ENCODE data around the gene TAS1R1. TPM values are rescaled to one million over a fixed set of nuclear protein-coding genes. Genes with fewer than 3 reads are reported as not detected.

Gene TAS1R1
- total RNA-seq, 1 donor from 2014 or later: not detected

DNA sequence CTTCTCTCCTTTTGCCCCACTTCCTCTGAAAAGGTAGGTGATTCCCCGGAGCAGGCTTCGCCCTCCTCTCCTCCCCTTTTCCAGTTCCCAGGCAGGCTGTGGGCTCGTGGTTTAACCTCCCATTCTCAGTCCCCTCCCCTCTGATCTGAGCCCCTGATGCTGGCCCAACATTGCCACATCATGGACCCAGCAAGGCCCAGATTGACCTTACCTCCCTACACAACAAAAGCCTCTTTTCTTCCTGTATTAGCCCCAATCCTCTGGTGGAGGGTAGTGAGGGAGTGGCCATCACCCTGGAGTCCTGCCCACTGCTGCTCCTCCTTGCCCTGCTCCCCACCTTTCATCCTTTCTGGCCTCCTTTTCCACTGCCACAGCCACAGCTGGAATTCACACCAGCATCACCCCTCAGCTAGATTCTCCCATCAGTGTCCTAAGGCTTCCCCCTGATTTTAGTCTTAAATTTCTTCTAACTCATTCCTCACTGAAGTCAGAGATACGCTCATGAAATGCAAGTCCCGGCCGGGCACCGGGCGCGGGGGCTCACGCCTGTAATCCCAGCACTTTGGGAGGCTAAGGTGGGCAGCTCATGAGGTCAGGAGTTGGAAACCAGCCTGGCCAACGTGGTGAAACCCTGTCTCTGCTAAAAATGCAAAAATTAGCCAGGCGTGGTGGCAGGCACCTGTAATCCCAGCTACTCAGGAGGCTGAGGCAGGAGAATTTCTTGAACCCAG lies 17.7 kb downstream of the TAS1R1 start:
- Mint-ChIP-seq H3K4me3 (no peak overlapping the region), H3K9me3 (peaks cover 2% of the 10 kb centered on the region), H3K27ac (ENCODE audit: unreplicated experiment) (peak overlapping the region; percentile 93), H3K27me3 (ENCODE audit: low read depth) (peaks cover 38% of the 10 kb centered on the region), H3K36me3 (ENCODE audit: low read depth) (no peaks in the 10 kb centered on the region), H3K4me1 (peaks cover 7% of the 10 kb centered on the region)
- TF ChIP-seq, protein P1, sequence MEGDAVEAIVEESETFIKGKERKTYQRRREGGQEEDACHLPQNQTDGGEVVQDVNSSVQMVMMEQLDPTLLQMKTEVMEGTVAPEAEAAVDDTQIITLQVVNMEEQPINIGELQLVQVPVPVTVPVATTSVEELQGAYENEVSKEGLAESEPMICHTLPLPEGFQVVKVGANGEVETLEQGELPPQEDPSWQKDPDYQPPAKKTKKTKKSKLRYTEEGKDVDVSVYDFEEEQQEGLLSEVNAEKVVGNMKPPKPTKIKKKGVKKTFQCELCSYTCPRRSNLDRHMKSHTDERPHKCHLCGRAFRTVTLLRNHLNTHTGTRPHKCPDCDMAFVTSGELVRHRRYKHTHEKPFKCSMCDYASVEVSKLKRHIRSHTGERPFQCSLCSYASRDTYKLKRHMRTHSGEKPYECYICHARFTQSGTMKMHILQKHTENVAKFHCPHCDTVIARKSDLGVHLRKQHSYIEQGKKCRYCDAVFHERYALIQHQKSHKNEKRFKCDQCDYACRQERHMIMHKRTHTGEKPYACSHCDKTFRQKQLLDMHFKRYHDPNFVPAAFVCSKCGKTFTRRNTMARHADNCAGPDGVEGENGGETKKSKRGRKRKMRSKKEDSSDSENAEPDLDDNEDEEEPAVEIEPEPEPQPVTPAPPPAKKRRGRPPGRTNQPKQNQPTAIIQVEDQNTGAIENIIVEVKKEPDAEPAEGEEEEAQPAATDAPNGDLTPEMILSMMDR (conservative IDR thresholded peaks at IDR 0.05): no peak
- no peak for DNase-seq (ENCODE audit: low read depth, low spot score)

DNA sequence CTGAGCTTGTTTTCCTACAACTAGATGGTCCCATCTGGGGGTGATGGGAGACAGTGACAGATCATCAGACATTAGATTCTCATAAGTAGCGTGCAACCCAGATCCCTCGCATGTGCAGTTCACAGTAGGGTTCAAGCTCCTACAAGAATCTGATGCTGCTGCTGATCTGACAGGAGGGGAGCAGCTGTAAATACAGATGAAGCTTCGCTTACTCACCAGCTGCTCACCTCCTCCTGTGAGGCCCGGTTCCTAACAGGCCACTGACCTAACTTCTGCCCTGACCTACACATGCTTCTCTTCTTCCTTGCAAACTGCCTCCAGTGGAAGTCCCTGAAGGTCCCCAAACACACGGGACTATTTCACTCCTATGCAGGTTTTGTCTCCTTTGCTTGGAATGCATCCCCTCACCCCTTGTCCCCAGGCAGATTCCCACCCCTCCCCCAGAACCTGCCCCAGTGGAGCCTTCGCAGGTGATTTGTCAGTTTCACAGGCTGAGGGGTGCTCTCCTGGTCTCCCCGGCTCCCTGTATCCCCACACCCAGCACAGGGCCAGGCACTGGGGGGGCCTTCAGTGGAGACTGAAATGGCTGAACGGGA lies 19.0 kb downstream of the TAS1R1 start:
- no peaks in the 10 kb centered on the region for H3K36me3 Mint-ChIP-seq (ENCODE audit: low read depth)
- peaks cover 1% of the 10 kb centered on the region for H3K9me3 Mint-ChIP-seq
- peaks cover 14% of the 10 kb centered on the region for H3K4me1 Mint-ChIP-seq
- peak overlapping the region; percentile 20 for H3K27ac Mint-ChIP-seq (ENCODE audit: unreplicated experiment)
- no peak for DNase-seq (ENCODE audit: low read depth, low spot score)
- no peak overlapping the region for H3K4me3 Mint-ChIP-seq
- peaks cover 27% of the 10 kb centered on the region for H3K27me3 Mint-ChIP-seq (ENCODE audit: low read depth)
- TF ChIP-seq, protein P1 (conservative IDR thresholded peaks at IDR 0.05): no peak

DNA sequence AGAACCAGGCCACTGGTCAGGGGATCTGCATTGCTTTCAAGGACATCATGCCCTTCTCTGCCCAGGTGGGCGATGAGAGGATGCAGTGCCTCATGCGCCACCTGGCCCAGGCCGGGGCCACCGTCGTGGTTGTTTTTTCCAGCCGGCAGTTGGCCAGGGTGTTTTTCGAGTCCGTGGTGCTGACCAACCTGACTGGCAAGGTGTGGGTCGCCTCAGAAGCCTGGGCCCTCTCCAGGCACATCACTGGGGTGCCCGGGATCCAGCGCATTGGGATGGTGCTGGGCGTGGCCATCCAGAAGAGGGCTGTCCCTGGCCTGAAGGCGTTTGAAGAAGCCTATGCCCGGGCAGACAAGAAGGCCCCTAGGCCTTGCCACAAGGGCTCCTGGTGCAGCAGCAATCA lies 19.7 kb downstream of the TAS1R1 start:
- TF ChIP-seq, protein P1 (conservative IDR thresholded peaks at IDR 0.05): no peak
- H3K4me3 Mint-ChIP-seq: no peak overlapping the region
- peaks cover 22% of the 10 kb centered on the region for H3K27me3 Mint-ChIP-seq (ENCODE audit: low read depth)
- peaks cover 21% of the 10 kb centered on the region for H3K4me1 Mint-ChIP-seq
- no peaks in the 10 kb centered on the region for H3K9me3 Mint-ChIP-seq
- no peak for DNase-seq (ENCODE audit: low read depth, low spot score)
- no peak overlapping the region for H3K27ac Mint-ChIP-seq (ENCODE audit: unreplicated experiment)
- H3K36me3 Mint-ChIP-seq (ENCODE audit: low read depth): no peaks in the 10 kb centered on the region

DNA sequence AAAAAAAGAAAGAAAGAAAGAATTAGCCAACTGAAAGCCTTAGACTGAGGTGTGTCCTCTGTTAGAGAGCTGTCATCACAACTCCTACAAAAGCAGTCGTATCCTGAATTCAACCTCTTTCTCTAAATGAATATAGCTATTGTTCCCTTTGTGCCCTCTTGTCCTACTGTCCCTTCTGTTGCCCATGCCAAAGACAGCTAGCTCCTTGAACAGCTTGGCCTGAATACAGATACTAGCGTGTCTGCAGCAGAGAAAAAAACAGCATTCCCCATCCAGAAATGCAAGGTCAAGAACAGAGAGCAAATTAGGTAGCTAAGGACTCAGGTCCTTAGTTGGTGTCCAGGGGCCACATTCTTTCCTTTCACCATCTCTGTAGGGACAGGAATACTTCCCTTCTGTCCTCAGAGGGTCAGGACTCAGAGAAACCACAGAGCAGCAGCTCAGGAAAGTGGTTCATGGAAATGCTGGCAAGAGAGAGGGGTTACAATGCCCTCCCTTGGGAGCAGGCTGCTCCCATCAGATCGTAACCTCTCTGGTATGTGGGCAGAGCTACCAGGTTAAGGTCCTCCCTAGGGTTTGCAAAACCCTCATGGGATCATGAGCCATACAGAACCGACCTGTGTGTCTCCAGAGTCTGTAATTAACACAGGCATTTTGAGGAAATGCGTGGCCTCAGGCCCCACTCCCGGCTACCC lies 22.9 kb downstream of the TAS1R1 start:
- TF ChIP-seq, protein P1 (conservative IDR thresholded peaks at IDR 0.05): no peak
- H3K4me1 Mint-ChIP-seq: peaks cover 30% of the 10 kb centered on the region
- peak overlapping the region; percentile 59 for H3K4me3 Mint-ChIP-seq
- H3K36me3 Mint-ChIP-seq (ENCODE audit: low read depth): no peaks in the 10 kb centered on the region
- DNase-seq (ENCODE audit: low read depth, low spot score): no peak
- peaks cover under 1% of the 10 kb centered on the region for H3K27me3 Mint-ChIP-seq (ENCODE audit: low read depth)
- no peaks in the 10 kb centered on the region for H3K9me3 Mint-ChIP-seq
- no peak overlapping the region for H3K27ac Mint-ChIP-seq (ENCODE audit: unreplicated experiment)

DNA sequence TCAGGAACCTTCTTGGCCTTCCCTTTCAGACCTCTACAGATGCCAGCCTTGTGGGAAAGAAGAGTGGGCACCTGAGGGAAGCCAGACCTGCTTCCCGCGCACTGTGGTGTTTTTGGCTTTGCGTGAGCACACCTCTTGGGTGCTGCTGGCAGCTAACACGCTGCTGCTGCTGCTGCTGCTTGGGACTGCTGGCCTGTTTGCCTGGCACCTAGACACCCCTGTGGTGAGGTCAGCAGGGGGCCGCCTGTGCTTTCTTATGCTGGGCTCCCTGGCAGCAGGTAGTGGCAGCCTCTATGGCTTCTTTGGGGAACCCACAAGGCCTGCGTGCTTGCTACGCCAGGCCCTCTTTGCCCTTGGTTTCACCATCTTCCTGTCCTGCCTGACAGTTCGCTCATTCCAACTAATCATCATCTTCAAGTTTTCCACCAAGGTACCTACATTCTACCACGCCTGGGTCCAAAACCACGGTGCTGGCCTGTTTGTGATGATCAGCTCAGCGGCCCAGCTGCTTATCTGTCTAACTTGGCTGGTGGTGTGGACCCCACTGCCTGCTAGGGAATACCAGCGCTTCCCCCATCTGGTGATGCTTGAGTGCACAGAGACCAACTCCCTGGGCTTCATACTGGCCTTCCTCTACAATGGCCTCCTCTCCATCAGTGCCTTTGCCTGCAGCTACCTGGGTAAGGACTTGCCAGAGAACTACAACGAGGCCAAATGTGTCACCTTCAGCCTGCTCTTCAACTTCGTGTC lies 23.7 kb downstream of the TAS1R1 start:
- DNase-seq (ENCODE audit: low read depth, low spot score): no peak
- Mint-ChIP-seq H3K27ac (ENCODE audit: unreplicated experiment) (peak overlapping the region; percentile 88), H3K36me3 (ENCODE audit: low read depth) (no peaks in the 10 kb centered on the region), H3K9me3 (no peaks in the 10 kb centered on the region), H3K4me3 (peak overlapping the region; percentile 97), H3K27me3 (ENCODE audit: low read depth) (no peaks in the 10 kb centered on the region), H3K4me1 (peaks cover 30% of the 10 kb centered on the region)
- TF ChIP-seq, protein P1 (conservative IDR thresholded peaks at IDR 0.05): no peak
